ENCODE results near the gene TSPO. TPM values are rescaled to one million over a fixed set of nuclear protein-coding genes. Genes with fewer than 3 reads are reported as not detected.
A peak's percentile ranks its signal among the peaks of the same experiment; 100 is the strongest.
"Not testable (repeated sequence)": the region's sequence is repeated elsewhere in the genome, so short reads cannot be mapped to it uniquely, and the experiment has no call there.

TSPO gene
- 136 TPM for total RNA-seq
- long read RNA-seq, transcript TSPO-202 (4 exons, 881 nt), result major isoform, 95 of 127 reads
- long read RNA-seq, partial matches to known transcripts, result 27 of 127 reads
- long read RNA-seq, other reads (novel, unspliced or antisense), result 4 of 127 reads

DNA sequence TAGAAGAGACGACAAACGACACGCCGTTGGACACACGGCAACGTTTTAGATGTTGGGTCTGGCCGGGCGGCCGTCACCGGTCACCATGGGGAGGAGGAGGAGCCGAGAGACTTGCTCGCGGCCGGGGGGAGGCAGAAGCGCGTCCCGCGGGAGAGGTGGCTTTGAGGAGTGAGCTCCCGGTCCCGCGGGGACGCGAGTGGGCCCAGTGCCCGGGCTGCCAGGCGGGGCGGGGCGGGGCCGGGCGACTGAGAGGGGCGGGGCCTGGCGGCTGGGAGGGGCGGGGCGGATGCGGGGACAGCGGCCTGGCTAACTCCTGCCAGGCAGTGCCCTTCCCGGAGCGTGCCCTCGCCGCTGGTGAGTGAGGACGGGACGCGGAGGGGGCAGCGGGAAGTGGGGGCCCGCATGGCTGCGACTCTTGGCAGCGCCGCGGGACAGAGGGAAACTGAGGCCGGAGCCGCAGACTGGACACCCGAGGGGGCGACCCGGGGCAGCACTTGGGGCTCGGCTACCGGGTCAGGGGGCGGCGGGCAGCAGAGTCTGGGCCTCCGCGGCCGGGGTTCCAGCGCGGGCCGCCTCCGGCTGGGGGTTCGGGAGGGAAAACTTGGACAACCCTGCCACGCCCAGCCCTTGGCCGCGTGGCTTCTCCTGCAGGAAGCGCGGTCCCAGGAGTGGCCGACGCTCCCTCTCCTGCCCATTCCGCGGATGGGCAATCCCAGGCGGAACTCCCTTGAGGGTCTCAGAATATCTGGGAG lies at the start of gene TSPO:
TSPO (plus strand) TSS at position 309 of the 752 bp plus-strand sequence. CDS start 7,680 bp downstream, outside the sequence.
- intact Hi-C loops (cut with DNase I), result no loop called here
- peak; percentile 87 for ATAC-seq
- DNase-seq (ENCODE audit: missing footprints), result peak; percentile 91

GRCh38 chr22:43104056-43104625 lies 47.2 kb upstream of the TSPO start:
- ATAC-seq; DNase-seq (ENCODE audit: missing footprints); intact Hi-C loops (cut with DNase I): not testable (repeated sequence)

- DNase-seq (ENCODE audit: missing footprints); ATAC-seq; intact Hi-C loops (cut with DNase I): not testable (repeated sequence)
Observed at GRCh38 chr22:43104950-43105349, 46.4 kb upstream of the TSPO start.

GRCh38 chr22:43106302-43106701 lies 45.1 kb upstream of the TSPO start:
- intact Hi-C loops (cut with DNase I), result no loop called here
- ATAC-seq (no peak), DNase-seq (ENCODE audit: missing footprints) (no peak)

DNA sequence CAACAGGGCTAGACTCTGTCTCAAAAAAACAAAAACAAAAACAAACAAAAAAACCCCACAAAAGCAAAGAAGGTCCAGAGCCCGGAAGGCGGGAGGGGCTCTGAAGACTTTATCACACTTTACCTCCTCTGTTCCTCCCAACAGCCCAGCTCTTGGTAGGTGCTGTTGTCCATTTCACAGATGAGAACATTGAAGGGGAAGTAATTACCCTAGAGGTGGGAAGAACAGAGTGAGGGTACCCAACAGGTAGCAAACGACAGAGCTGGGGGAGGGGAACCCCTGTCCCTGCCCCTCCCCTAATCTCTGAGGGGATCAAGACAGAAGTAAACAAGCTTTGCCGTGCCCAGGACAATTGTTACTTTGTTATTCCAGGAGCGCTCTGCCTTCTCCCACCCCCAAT lies 41.8 kb upstream of the TSPO start:
- intact Hi-C loops (cut with DNase I), result no loop called here
- no peak for ATAC-seq
- DNase-seq (ENCODE audit: missing footprints), result no peak

GRCh38 chr22:43109921-43110443 lies 41.4 kb upstream of the TSPO start:
- no peak for DNase-seq (ENCODE audit: missing footprints)
- ATAC-seq, result no peak
- intact Hi-C loops (cut with DNase I), result no loop called here

- ATAC-seq, result peak; percentile 38
- peak; percentile 78 for DNase-seq (ENCODE audit: missing footprints)
Observed at GRCh38 chr22:43110444-43110926, 40.9 kb upstream of the TSPO start, which contains the start of gene BIK. Gene BIK (plus strand): TSS chr22:43110750. CDS start chr22:43124023, 13,273 bp downstream.

GRCh38 chr22:43110927-43111623 lies 40.3 kb upstream of the TSPO start:
- intact Hi-C loops (cut with DNase I), result no loop called here
- ATAC-seq (peak; percentile 47), DNase-seq (ENCODE audit: missing footprints) (no peak)

More at GRCh38 chr22:43110444-43110926, 40.9 kb upstream of the TSPO start, which contains the start of gene BIK:
- intact Hi-C loops (cut with DNase I), result no loop called here

DNA sequence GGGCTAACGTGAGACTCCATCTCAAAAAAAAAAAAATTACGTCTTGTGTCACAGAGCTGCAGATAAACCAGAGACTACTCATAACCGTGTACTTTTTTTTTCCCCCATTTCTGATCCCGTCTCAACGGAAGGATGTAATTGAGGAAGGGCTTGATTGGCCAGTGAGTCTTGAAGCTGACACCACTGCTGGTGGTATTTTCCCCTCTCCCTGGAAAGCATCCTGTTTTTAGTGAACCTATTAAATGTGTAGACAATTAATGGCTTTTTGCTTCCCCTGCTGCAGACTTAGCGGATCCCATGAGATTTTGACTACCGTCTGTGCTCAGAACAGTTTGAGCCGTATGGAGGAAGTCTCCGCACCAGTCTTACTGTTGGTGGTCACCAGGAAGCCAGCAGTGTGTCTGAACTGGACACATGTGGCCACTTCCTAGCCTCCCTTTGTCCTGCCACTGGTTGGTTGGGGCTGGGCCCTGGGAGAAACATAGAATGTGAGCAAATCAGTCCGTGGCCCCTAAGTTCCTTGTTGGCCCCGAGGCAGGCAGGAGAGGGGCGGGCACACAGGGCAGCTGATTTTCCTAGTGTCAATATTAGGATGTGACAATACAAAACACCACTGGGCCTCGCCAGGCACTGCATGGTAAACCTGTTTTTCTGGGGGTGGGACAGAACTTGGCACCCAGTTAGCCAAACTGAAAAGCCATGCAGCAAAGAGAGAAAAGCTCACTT lies 37.7 kb upstream of the TSPO start:
- intact Hi-C loops (cut with DNase I), result no loop called here
- DNase-seq (ENCODE audit: missing footprints) (no peak), ATAC-seq (no peak)

DNA sequence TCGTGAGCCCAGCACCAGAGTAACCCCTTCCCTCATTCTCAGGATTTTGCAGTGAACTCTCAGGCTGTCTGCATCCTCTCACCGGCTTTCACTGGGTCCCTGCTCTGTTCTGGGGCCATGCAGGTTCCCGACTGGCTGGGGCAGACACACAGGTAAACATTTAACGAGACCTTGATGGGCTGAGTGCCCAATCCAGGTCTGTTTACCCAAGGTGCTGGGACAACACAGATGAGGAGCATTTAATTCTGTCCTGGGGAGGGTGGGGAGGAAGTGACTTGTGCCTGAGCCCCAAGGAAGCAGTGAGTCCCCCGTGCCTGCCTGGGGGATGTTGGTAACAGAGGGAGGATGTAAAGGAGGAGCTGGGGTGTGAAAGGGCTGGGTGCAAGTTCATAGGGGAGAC lies 36.4 kb upstream of the TSPO start:
- ATAC-seq, result no peak
- intact Hi-C loops (cut with DNase I), result no loop called here
- no peak for DNase-seq (ENCODE audit: missing footprints)

DNA sequence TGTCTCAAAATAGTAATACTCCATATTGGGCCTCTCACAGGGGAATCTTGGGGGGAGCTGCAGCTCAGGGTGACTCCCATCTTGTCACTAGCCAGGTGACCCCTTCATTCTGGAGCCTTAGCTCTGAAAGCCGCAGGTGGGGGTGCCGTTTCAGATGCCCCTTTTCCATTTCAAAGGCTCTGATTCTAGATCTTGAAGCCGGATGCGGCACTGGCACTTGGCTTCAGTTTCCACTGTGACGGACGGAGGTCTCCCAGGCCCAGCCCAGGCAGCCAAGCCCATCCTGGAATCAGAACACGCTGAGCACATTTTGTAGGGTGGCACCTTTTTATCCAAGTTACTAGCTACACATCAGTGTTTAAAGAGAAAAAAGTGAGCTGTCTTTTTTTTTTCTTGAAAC lies 34.4 kb upstream of the TSPO start:
- intact Hi-C loops (cut with DNase I), result no loop called here
- ATAC-seq, result no peak

GRCh38 chr22:43118024-43118849 lies 33.1 kb upstream of the TSPO start:
- peak; percentile 6 for ATAC-seq
- intact Hi-C loops (cut with DNase I), result no loop called here

More for the DNA sequence above, 34.4 kb upstream of the TSPO start:
- DNase-seq (ENCODE audit: missing footprints), result no peak

GRCh38 chr22:43118953-43119458 lies 32.4 kb upstream of the TSPO start:
- intact Hi-C loops (cut with DNase I), result no loop called here
- DNase-seq (ENCODE audit: missing footprints) (no peak), ATAC-seq (no peak)

More at GRCh38 chr22:43118024-43118849, 33.1 kb upstream of the TSPO start:
- DNase-seq (ENCODE audit: missing footprints), result no peak

- intact Hi-C loops (cut with DNase I), result no loop called here
- DNase-seq (ENCODE audit: missing footprints), result no peak
- ATAC-seq, result no peak
Observed at GRCh38 chr22:43126501-43127165, 24.7 kb upstream of the TSPO start.

GRCh38 chr22:43127166-43127908 lies 24.0 kb upstream of the TSPO start:
- DNase-seq (ENCODE audit: missing footprints), result no peak
- intact Hi-C loops (cut with DNase I), result no loop called here
- no peak for ATAC-seq

DNA sequence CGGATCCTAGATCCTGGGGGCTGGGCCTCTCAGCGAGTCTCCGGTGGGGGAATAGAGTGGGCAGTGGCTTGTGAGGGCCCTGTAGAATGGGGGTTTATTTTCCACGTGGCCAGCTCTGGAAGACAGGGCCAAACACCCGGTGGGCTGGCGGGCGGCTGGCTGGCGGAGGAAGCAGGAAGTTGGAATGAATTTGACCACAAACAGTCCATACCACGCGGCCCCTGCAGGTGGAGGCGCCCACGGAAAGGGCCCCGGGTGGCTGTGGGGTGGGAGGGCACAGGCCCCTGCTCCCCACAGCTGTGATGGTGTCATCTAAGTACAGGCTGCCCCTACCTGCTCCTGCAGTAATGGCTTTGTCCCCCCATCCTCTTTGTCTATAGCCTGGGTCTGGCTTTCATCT lies 23.2 kb upstream of the TSPO start:
- intact Hi-C loops (cut with DNase I), result no loop called here
- ATAC-seq (no peak), DNase-seq (ENCODE audit: missing footprints) (no peak)
